EL (cell line): ENCODE data around the gene ZMYND10.

ENCODE experiments used
- DNase-seq: peaks from one replicate; pipeline ENCODE4 v3.0.0-alpha.2; 2016

Gene ZMYND10

GRCh38 chr3:50370594-50370993, 25.1 kb upstream of the ZMYND10 start:
- DNase-seq: no peak

GRCh38 chr3:50369012-50369670, 23.6 kb upstream of the ZMYND10 start:
- no peak for DNase-seq

GRCh38 chr3:50365842-50366220, 20.3 kb upstream of the ZMYND10 start:
- DNase-seq: no peak

GRCh38 chr3:50365080-50365841, 19.7 kb upstream of the ZMYND10 start:
- DNase-seq: peak; percentile 61

- no peak for DNase-seq
Measured at GRCh38 chr3:50364573-50365079, 19.1 kb upstream of the ZMYND10 start.

GRCh38 chr3:50359760-50360110, 14.2 kb upstream of the ZMYND10 start:
- DNase-seq: no peak

- DNase-seq: peak; percentile 99
Measured at GRCh38 chr3:50358911-50359759, 13.6 kb upstream of the ZMYND10 start, which contains the start of gene TMEM115. Gene TMEM115 (minus strand): TSS chr3:50359521. CDS start chr3:50359063, 458 bp downstream.

GRCh38 chr3:50358355-50358910, 12.9 kb upstream of the ZMYND10 start:
- no peak for DNase-seq

- DNase-seq: no peak
Measured at GRCh38 chr3:50357481-50357880, 11.9 kb upstream of the ZMYND10 start.

GRCh38 chr3:50356553-50356952, 11.0 kb upstream of the ZMYND10 start:
- peak; percentile 46 for DNase-seq

- no peak for DNase-seq
Measured at GRCh38 chr3:50355829-50356552, 10.5 kb upstream of the ZMYND10 start.

- DNase-seq: no peak
Measured at GRCh38 chr3:50354850-50355249, 9.3 kb upstream of the ZMYND10 start.

- DNase-seq: no peak
Measured at GRCh38 chr3:50354186-50354764, 8.7 kb upstream of the ZMYND10 start.

GRCh38 chr3:50353245-50354004, 7.9 kb upstream of the ZMYND10 start:
- DNase-seq: no peak

- peak; percentile 38 for DNase-seq
Measured at GRCh38 chr3:50352781-50353180, 7.2 kb upstream of the ZMYND10 start.

GRCh38 chr3:50351323-50351697, 5.8 kb upstream of the ZMYND10 start:
- DNase-seq: no peak

- peak; percentile 94 for DNase-seq
Measured at GRCh38 chr3:50350527-50351322, 5.2 kb upstream of the ZMYND10 start, which contains the start of the genes CYB561D2 and NPRL2. Gene CYB561D2 (plus strand): TSS chr3:50350862. CDS start chr3:50351434, 572 bp downstream. Gene NPRL2 (minus strand): TSS chr3:50350775. CDS start chr3:50350652, 123 bp downstream.

- DNase-seq: no peak
Measured at GRCh38 chr3:50350213-50350526, 4.6 kb upstream of the ZMYND10 start.

- DNase-seq: peak; percentile 79
Measured at GRCh38 chr3:50347187-50347813, 1.8 kb upstream of the ZMYND10 start.

GRCh38 chr3:50345008-50345407, 524 bp downstream of the ZMYND10 start:
- DNase-seq: no peak
